Measurements from ENCODE around the gene PTCD3.

Gene PTCD3

DNA sequence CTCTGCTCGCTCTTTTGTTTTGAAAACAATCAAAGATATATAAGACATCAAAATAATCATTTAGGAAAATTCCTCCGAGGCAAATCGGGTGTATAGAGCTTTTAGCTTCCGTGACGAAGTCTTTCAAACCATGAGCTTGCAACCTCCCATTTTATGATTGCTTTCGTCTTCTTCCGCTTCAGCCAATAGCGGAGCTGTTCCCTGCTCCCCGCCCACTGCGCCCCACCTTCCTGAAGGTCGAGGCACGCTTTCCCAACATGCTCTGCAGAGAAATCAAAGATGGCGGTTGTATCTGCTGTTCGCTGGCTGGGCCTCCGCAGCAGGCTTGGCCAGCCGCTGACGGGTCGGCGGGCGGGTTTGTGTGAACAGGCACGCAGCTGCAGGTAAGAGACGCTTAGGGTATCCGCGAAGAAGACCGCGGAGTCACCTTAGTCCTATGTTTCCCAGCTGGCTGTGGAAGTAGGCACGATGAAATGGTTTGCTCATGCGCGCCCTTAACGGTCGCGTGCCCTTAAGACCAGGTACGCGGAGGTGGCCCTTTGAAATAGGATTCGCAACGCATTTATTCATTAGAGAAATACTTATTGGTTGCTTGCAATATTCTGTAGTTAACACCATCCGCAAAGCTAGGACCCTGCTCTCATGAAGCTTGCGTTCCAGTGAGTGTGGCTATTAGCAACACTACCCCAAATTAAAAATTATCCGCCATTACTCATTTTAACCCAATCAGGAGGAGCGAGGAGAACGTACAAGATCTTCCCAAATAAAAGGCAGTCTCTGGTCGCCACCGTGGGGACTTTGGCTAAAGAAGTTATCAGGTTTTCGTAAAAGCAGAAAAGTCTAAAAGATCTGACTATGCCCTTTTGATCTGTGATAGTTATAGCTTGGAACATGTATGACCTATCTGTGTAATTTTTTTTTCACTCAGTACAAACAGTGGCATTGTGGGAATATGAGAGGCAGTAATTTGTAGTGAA is at the start of gene PTCD3:
PTCD3 (plus strand) TSS at position 267 of the 977 bp plus-strand sequence; CDS start at position 280, 13 bp downstream.
- DNase-seq (ENCODE audit: low read depth in 2 of 2) = peak; percentile 74 to 86

DNA sequence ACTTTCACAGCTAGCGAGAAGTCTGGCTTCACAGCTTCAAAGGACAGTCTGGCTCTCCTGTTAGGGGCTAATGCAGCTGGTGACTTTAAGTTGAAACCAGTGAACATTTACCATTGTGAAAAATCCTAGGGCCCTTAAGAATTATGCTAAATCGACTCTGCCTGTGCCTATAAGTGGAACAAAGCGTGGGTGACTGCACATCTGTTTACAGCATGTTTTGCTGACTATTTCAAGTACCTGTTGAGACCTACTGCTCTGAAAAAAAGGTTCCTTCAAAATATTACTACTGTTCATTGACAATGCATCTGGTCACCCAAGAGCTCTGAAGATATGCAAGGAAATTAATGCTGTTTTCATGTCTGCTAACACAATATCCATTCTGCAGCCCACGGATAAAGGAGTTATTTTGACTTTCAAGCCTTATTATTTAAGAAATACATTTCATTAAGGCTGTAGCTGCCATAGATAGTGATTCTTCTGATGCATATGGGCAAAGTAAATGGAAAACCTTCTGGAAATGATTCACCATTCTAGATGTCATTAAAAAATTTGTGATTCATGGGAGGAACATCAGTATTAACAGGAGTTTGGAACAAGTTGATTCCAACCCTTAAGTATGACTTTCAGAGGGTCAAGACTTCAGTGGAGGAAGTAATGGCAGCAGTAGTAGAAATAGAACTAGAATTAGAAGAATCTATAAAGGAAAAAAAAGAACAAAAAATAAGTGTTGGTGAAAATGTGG is 49.3 kb upstream of the PTCD3 start:
- no peak for DNase-seq (ENCODE audit: low read depth in 2 of 2)

DNA sequence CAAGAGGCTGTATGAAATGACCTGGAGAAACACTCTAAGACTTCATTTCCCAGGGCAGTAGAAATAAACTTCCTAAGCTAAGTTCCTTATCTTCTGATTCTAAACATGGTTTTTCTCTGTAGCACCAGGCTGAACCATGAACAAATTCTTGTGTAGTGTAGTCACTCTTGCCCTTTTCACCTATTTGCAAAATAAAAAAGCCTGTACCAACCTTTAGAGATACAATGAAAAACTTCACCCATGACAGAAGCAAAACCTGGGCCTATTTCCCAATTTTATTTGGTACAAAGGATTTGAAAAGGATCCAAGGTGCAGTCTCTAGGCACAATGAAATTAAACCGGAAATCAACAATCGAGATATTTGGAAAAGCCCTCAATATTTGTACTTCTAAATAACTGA is 44.0 kb upstream of the PTCD3 start:
- no peak for DNase-seq (ENCODE audit: low read depth in 2 of 2)

DNA sequence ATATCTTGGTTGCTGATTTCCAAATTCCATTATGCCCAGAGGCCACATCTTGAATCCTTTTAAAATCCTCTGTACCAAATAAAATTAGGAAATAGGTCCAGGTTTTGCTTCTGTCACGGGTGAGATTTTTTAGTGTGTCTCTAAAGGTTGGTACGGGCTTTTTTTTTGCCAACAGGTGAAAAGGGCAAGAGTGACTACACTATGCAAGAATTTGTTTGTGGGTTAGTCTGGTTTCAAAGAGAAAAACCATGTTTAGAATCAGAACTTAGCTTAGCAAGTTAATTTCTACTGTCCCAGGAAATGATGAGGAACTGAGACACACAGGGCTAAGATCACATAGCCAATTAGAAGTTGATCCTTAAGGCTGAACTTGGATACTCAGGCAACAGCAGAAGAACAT is 42.0 kb upstream of the PTCD3 start:
- DNase-seq (ENCODE audit: low read depth in 2 of 2) = no peak

DNA sequence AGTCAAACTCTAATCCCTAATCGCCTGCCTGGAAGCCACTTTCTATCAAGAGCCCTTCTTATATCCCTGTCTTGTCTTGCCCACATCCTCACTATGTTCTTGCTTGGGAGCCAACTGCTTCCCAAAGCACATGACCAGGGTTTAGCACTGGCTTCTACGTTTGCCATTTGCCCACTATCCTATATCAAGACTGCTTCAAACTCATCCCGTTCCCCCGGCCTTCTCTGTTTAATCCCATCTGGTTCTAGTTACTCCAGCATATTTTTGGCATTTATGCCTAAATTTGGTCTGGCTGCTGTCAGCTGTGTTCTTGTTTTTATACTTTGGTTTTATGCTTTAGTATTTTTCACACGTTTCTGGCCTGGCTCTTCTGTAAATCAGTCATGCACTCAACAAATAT is 40.5 kb upstream of the PTCD3 start:
- DNase-seq (ENCODE audit: low read depth in 2 of 2) = no peak

DNA sequence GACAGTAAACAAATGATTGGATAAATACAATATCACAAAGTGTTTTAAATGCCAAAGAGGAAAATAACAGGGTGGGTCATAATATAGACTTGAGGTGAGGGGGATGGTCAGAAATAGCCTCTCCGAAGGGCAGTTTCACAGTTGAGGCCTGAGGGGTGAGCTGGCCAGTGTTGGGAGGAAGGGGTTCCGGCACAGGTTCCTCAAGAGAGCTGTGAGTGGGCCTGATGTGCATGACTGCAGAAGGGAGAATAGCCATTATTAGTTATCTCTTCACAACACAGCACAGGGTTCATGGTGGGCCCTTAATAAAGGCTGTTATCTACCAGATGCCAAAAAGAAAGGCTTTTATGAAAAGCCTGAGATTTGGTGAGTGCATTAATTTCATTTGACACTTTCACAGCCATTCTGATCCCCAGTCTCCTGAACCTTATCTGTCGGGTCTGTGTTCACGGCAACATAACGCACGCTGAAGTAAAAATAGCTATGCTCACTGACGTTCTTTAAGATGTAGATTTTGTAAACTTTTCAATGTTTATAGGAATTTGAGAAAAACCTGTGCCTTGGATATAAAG is 39.9 kb upstream of the PTCD3 start:
- no peak for DNase-seq (ENCODE audit: low read depth in 2 of 2)

DNA sequence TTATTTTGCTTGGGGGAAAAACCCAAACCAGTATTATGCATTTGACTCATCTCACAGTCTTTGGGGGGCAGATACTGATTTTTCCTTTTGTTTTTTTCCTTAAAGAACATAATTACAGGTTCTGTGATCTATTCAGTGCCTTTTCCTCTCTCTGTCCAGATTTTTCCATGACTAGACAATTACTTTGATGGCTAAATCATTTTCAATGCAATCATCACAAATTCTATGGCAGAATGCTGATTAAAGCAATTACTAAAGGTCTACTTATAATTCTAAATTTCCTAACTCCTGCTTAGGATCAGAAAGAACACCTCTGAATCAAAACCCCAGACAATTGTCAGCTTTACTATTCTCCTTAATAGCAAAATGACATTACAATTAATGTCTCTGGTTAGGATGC is 39.1 kb upstream of the PTCD3 start:
- no peak for DNase-seq (ENCODE audit: low read depth in 2 of 2)

DNA sequence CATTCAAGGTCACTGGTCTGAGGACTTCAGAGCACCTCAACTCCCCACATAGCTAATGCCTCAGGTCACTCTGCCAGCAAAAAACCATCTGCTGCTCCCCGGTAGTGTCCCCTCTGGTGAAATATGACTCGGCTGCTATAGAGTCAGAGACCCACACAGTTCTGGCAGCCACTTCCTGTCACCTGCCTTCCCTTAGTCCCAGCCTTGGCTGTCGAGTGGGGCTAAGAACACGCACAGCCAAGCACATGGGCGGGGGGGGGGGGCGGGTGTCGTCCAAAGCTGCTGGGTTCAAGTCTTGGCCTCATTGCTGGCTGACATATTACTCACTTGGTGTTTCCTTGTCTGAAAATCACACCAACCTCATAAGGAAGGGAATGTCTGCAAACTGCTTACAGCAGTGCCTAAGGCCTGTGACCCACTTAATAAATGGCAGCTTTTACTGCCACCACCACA is 37.9 kb upstream of the PTCD3 start:
- DNase-seq (ENCODE audit: low read depth in 2 of 2) = peak in 1 of 2 donors; percentile 12

DNA sequence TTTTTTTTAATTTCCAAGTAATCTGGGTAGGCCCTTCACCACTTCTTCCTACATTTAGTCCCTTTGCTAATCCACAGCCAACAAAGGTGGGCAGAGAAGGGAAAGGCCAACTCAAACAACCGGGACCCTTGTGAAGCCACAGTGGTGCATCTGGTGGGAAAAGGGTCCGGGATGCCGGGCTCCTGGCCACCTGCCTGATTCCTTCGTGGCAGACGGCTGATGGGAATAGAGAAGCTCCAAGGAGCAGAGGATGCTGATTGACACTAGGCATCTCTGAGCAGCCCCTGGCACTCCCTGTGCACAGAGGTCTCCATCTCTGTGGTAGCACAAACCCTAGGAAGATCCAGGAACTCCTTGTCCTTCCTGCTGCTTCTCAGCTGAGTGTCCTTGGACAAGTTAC is 37.4 kb upstream of the PTCD3 start:
- DNase-seq (ENCODE audit: low read depth in 2 of 2) = no peak

DNA sequence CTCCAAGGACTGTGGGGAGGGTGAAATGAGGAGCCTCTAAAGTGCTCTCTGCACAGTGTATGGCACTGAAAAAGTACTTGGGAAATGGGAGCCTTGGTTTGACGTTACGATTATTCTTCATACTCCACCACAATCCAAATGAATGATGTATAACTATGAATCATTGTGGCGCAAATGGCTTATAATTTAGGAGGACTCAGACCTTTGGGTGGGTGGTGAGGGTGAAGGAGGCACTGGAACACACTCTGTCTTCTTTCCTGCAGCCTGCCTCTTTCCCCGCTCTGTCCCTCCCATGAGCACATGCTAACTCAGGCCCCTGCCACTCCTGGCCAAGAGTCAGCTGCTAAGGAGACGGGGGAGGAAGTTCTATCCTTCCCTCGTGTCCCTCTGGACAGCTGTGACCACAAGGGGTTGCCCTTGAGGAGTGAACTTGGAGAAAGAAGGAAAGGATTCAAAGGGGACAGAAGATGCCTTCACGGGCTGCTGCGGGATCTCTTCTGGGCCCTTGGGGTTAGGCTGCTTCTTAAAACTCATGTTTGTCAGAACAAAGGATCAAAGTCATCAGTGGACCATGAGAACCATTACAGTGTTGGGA is 36.8 kb upstream of the PTCD3 start:
- no peak for DNase-seq (ENCODE audit: low read depth in 2 of 2)

DNA sequence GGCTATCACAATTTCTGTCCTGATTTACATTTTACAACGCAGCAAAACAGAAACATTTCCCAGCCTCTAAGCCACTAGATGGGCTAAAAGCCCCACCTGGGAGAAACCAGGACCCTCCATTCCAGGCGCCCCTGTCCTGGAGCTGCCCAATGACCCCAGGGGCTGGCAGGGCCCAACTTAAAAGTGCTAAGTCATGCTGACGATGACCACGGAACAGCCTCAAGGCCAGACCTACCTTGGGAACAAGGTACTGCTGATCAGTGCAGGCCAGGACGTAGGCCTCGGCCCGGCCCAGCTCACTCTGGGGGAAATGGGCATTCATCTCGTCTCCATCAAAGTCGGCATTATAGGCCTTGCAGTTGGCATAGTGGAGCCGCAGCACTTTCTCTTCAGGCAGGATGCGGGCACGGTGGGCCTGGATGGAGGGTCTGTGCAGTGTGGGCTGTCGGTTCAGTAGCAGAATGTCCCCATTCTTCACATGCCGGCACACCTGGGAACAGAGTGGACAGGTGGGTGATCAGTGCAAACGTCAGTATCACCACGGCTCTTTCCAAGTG is 36.2 kb upstream of the PTCD3 start:
- DNase-seq (ENCODE audit: low read depth in 2 of 2) = no peak

DNA sequence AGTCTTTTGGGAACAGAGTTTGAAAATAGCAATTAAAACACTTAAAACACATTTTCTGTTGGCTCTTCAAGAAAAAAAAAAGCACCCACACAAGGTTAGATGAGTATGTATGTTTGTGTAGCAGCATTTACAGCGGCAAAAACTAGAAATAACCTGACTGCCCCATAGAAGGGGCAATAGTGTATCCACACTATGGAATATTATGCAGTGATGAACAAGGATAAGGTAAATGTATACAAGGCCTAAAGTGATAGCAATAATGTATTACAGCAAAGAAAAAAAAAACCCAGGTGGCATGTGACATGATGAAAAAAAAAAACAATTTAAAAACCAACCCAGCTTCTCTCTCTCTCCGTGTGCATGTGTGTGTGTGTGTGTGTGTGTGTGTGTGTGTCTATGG is 35.2 kb upstream of the PTCD3 start:
- no peak for DNase-seq (ENCODE audit: low read depth in 2 of 2)

DNA sequence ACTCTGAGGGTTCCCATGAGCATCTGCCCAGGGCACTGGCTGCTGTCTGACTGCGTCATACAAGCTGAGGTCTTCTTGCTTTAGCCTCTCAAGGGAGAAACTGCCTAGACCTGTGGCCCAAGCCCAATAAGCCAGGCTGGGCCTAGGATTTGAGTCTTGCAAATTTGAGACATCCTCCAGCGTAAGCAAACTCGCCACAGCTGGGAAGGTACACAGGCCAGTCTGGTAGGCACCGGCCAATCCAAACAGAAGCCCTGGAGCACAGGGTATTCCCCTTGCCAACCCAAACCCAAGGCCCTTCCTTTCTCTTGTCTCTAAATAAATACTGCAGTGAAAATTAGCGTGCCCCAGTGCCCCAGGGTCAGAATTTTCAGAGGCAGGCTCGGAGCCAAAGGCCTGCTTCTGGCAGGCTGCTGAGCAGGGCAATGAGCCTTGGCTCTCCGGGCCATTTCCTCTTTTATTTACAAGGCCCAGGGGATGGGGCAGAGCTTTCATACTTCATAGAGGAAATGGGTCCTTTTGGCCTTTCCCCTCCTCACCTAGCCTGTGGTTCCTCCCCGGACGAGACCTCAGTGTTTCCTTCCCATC is 33.7 kb upstream of the PTCD3 start:
- no peak for DNase-seq (ENCODE audit: low read depth in 2 of 2)

DNA sequence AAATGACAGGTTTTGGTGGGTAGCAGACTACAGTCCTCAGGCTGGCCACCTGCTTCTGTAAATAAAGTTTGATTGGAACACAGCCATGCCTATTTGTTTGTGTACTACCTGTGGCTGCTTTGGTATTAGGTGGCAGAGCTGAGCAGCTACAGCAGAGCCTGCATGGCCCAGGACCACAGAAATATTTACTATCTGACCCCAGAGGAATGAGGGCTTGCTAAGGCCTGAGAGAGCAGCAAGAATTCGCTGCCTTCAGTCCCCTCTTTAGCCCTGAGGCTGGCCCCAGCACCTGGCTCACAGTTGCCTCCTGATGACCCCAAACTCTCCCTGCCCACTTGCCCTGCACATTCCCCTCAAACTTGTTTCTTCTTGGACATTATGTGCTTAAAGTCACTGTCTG is 32.8 kb upstream of the PTCD3 start:
- DNase-seq (ENCODE audit: low read depth in 2 of 2) = no peak

DNA sequence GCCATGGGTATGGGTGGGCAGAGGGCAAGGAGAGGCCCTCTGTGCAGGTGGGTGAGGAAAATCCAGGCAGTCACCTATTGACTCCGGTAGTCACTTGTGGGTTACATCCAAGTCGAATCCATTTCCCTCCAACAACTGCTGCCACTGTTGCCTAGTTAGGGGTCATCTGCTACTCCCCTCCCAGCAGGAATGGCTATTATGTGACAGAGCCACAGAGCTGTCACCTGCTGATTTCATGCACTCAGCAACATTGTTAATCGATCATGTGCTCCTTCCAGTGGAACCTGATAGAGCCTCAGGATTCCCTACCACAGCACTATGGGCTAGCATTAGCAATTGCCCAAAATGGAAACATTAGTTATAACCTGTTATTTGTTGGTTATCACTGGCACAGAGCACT is 31.8 kb upstream of the PTCD3 start:
- no peak for DNase-seq (ENCODE audit: low read depth in 2 of 2)

DNA sequence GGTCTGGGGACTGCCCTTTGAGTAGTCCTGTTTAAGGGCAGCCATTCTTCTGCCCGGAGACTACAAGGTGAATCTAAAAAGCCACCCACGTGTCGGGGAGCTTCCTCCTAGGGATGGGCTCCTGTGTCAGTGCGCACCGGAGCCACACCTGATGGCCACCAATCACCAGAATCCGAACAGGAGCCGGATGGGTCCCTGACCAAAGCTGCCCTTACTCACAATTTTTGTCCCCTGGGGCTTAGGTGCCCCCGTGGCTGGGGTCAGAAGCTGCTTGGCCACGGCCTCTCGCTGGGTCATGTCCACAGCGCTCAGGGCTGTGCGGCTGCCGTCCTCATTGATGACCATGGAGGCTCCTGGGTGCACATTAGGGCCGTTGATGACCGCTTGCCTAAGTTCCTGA is 31.2 kb upstream of the PTCD3 start:
- no peak for DNase-seq (ENCODE audit: low read depth in 2 of 2)

DNA sequence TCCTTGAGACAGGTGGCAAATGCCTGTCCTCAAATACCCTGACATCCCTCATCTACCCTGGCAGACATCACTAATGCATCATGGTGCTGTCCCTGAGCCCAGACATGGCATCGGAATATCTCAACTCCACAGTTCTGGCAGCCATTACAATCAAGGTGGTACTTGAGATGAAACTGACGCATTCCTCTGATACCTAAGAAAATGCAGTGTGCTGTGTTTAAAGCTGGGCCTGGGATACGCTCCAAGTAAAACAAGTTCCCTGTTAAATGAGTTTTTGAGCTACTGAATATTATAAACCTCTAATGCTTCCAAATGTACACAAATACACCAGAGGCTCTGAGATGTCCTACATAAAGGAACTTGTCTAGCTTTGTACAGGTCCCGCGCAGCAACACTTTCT is 30.1 kb upstream of the PTCD3 start:
- DNase-seq (ENCODE audit: low read depth in 2 of 2) = no peak

DNA sequence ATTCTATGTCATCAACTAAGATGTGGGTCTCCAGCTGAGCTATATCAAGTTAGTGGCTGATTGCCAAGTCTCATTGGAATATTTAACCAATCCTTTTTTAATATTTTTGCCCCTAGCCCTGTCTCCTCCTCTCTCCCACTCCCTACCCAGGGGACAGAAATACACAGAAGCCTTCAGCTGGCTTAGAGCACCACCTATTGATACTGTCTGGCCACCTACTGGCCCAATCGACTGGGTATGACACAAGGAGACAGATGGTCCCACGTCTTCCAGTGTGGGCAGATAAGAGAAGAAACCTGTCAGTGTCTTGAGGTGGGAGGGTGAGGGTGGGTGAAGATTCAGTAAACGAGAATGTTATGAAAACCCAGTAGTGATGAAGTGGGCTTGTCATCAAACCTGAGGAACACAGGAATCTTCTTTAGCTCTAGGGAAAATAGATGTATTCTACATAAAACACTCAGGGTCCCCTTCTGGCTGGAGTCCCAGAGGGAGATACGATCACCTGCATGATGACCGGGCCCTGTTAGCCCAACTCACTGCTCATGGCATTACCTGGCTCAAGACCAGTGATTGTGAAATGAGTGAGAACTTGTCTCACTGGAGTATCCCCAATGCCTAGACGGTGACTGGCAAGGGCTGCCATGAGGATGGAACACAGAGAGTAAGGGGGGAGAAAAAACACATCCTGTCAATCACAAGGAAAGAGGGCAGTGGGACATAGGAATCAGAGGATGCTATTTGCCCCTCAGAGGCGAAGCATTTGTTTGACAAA is 27.1 kb upstream of the PTCD3 start:
- no peak for DNase-seq (ENCODE audit: low read depth in 2 of 2)

DNA sequence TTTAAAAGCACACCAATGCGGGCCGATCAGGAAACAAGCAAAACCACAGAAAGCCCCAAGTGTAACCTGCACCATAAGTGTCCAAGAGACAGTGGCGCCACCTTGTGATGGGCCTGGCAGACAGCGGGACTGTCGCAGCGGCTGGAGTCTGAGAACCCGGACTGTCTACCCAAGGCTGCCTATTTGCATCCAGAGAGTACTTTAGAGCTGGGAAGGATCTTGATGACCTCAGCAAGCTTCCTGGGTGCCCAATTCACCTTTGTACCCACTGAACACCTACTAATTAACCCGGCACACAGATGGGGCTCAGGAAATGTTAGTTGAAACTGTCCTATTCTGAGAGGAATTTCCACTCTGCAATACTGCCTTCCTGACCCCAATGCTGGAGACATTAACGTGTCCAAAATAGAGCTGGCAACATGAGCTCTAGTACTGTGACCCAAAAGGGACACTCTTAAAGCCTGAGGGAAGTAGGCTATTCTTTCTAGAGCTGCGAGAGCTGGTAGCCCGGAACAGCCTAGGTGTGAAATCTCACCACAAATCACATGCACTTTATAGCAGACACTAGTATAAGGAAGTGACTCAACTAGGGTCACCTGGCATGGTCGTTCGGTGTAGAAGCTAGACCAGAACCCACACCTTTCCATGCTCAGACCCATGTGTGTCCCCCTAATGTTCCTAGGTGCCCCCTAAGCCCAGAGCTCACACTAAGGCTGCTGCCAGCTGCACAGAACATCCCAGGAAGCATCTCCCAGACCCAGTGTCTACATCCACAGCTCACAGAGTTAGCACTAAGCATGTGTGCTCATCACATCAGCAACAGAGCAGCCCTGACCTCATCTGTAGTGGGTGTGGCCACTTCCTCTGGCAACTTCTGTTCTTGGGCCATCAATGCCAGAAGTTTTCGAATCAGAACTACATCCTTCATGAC is 25.8 kb upstream of the PTCD3 start:
- DNase-seq (ENCODE audit: low read depth in 2 of 2) = peak; percentile 58 to 71

DNA sequence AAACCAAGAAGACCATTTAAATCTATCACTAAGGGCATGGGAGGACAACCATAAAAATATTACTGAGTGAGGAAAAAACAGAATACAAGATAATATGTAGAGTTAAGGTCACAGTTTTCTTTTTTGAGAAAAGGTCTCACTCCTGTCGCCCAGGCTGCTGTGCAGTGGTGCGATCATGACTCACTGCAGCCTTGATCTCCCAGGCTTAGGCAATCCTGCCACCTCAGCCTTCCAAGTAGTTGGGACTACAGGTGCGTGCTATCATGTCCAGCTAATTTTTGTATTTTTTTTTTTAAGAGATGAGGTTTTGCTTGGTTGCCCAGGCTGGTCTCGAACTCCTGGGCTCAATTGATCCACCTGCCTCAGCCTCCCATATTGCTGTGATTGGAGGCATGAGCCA is 24.3 kb upstream of the PTCD3 start:
- DNase-seq (ENCODE audit: low read depth in 2 of 2) = no peak

Data from stimulated activated CD8-positive, alpha-beta memory T cell treated with anti-CD3 and anti-CD28 coated beads, Interleukin-7, amount 100 ng/mL, for 1 hour (primary cell).